Ishikawa (cell line): ENCODE data around the gene WDR43.

Experiments used
- CEBPB ChIP-seq: IDR thresholded peaks from 2 replicates; pipeline ENCODE4 v1.6.1; 2012
- CREB1 ChIP-seq: IDR thresholded peaks from 2 replicates; pipeline ENCODE4 v1.6.1; 2012; ENCODE audit warnings: low read depth
- EGR1 ChIP-seq: IDR thresholded peaks from 2 replicates; pipeline ENCODE4 v1.6.1; 2012
- EP300 ChIP-seq: IDR thresholded peaks from 2 replicates; pipeline ENCODE4 v1.6.1; 2012; ENCODE audit warnings: borderline replicate concordance
- FOXM1 ChIP-seq: IDR thresholded peaks from 2 replicates; pipeline ENCODE4 v1.6.1; 2012; ENCODE audit warnings: low read depth, borderline replicate concordance
- NFIC ChIP-seq: IDR thresholded peaks from 2 replicates; pipeline ENCODE4 v1.6.1; 2012
- RAD21 ChIP-seq: IDR thresholded peaks from 2 replicates; pipeline ENCODE4 v1.6.1; 2012; ENCODE audit warnings: low read depth
- TAF1 ChIP-seq: IDR thresholded peaks from 2 replicates; pipeline ENCODE4 v1.6.1; 2012; ENCODE audit warnings: low read depth, mild to moderate bottlenecking
- TCF12 ChIP-seq: IDR thresholded peaks from 2 replicates; pipeline ENCODE4 v1.6.1; 2012; ENCODE audit warnings: low read depth
- TEAD4 ChIP-seq: IDR thresholded peaks from 2 replicates; pipeline ENCODE4 v1.6.1; 2012
- YY1 ChIP-seq: IDR thresholded peaks from 2 replicates; pipeline ENCODE4 v1.6.1; 2012; ENCODE audit warnings: low read depth
- ZBTB7A ChIP-seq: IDR thresholded peaks from 2 replicates; pipeline ENCODE4 v1.6.1; 2012; ENCODE audit warnings: low read depth
- TF ChIP-seq, protein P1 (sequence below): IDR thresholded peaks from 2 replicates; pipeline ENCODE4 v1.6.1; 2012
- TF ChIP-seq, protein P2 (sequence below): IDR thresholded peaks from 2 replicates; pipeline ENCODE4 v1.6.1; 2012; ENCODE audit warnings: low read depth, mild to moderate bottlenecking
- TF ChIP-seq, protein P3 (sequence below): IDR thresholded peaks from 2 replicates; pipeline ENCODE4 v1.6.1; 2012

WDR43 gene

DNA sequence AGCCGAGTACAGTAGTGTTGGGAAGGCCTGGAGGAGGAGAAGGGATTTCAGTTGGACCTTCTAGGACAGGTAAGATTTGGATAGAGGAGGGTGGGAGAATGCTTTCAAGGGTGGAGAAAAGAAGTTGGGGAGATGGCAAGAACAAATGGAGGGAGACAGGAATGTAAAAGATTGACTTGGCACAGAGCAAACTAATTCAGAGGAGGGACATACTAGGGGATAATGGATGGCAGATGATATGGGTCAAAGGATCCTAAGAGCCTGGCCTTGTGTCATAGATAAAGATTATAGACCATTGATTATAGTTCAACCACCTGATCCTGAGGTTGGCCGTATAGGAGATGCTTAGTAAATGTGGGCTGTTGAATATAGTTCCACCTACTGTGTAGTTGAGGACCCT, 12.4 kb downstream of the WDR43 start:
- TF ChIP-seq CEBPB = no peak
- TF ChIP-seq EP300 = no peak
- no peak for TF ChIP-seq CREB1
- TF ChIP-seq, protein P1, sequence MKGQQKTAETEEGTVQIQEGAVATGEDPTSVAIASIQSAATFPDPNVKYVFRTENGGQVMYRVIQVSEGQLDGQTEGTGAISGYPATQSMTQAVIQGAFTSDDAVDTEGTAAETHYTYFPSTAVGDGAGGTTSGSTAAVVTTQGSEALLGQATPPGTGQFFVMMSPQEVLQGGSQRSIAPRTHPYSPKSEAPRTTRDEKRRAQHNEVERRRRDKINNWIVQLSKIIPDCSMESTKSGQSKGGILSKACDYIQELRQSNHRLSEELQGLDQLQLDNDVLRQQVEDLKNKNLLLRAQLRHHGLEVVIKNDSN = no peak
- no peak for TF ChIP-seq EGR1
- no peak for TF ChIP-seq TCF12
- no peak for TF ChIP-seq ZBTB7A
- no peak for TF ChIP-seq FOXM1
- TF ChIP-seq YY1 = no peak
- no peak for TF ChIP-seq TAF1
- TF ChIP-seq, protein P2, sequence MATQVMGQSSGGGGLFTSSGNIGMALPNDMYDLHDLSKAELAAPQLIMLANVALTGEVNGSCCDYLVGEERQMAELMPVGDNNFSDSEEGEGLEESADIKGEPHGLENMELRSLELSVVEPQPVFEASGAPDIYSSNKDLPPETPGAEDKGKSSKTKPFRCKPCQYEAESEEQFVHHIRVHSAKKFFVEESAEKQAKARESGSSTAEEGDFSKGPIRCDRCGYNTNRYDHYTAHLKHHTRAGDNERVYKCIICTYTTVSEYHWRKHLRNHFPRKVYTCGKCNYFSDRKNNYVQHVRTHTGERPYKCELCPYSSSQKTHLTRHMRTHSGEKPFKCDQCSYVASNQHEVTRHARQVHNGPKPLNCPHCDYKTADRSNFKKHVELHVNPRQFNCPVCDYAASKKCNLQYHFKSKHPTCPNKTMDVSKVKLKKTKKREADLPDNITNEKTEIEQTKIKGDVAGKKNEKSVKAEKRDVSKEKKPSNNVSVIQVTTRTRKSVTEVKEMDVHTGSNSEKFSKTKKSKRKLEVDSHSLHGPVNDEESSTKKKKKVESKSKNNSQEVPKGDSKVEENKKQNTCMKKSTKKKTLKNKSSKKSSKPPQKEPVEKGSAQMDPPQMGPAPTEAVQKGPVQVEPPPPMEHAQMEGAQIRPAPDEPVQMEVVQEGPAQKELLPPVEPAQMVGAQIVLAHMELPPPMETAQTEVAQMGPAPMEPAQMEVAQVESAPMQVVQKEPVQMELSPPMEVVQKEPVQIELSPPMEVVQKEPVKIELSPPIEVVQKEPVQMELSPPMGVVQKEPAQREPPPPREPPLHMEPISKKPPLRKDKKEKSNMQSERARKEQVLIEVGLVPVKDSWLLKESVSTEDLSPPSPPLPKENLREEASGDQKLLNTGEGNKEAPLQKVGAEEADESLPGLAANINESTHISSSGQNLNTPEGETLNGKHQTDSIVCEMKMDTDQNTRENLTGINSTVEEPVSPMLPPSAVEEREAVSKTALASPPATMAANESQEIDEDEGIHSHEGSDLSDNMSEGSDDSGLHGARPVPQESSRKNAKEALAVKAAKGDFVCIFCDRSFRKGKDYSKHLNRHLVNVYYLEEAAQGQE = no peak
- TF ChIP-seq TEAD4 = no peak

DNA sequence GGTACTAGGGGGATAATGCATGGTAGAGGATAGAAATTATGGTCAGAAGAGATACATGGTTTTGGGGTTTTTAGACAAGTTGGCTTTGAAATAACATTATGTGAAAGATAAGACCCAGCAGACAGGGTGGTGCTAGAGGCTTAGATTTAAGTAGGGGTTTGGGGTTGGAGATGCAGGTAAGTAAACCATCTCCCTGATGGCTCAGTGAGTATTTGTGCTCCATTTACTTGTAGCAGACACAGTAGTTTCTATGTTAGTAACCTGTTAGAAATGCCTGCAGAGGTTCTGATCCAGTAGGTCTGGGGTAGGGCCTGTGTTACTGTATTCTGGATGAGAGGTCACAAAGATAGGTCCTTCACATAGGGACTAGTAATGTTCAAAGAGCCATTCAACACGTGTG, 13.7 kb downstream of the WDR43 start:
- TF ChIP-seq CREB1 (no peak), ZBTB7A (no peak), TAF1 (no peak), NFIC (no peak), EGR1 (no peak)
- TF ChIP-seq, protein P1 = no peak
- TF ChIP-seq, protein P2 = no peak

DNA sequence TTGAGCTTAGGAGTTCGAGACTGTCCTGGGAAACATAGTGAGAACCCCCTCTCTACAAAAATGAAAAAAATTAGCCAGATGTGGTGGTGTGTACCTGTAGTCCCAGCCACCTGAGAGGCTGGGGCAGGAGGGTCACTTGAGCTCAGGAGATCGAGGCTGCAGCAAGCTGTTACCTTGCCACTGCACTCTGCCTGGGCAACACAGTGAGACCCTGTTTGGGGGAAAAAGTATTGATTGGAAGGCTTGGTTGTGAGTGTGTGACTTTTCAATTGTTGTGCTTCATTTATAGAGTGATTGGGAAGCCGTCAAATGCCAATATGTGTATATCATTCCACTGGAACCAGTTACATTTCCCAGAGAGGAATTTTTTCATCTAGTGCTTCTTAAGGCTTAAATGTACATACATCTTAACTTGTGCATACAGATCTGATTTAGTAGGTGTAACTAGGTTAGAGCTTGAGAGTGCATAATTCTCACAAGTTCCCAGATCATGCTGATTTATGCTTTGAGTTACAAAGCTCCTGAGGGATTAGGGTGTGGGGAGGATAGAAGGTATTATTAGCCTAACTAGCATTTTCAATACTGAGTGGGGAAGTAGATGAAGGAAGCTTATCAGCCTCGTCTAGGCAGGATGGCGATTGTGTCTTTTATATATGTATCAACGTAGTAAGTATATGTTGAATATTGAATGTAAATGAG, 15.3 kb downstream of the WDR43 start:
- TF ChIP-seq, protein P3, sequence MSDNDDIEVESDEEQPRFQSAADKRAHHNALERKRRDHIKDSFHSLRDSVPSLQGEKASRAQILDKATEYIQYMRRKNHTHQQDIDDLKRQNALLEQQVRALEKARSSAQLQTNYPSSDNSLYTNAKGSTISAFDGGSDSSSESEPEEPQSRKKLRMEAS = no peak
- TF ChIP-seq, protein P1 = no peak
- TF ChIP-seq YY1 (no peak), FOXM1 (no peak), RAD21 (no peak), ZBTB7A (no peak), EGR1 (no peak), CEBPB (no peak), CREB1 (no peak), TEAD4 (no peak)
- TF ChIP-seq, protein P2 = no peak

DNA sequence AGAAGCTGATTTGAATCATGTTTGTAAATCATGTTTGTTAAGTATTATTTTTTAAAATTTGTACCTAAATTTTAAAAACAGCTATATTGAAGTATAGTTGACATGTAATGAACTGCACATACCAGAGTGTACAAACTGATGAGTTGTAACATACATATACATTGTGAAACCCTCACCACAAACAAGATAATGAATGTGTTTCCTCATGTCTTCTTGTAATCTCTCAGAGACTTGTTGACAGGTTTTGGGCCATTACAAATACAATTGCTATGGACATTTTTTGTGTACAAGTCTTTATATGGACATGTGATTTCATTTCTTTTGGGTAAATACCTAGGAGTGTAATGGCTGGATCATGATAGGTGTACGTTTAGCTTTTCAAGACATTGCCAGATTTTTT, 21.5 kb downstream of the WDR43 start:
- TF ChIP-seq TAF1 = no peak
- no peak for TF ChIP-seq RAD21
- TF ChIP-seq CREB1 = no peak
- TF ChIP-seq, protein P3 = no peak
- TF ChIP-seq, protein P2 = no peak
- TF ChIP-seq, protein P1 = no peak
- no peak for TF ChIP-seq YY1
- no peak for TF ChIP-seq FOXM1
- TF ChIP-seq EP300 = no peak
